ENCODE results near the gene ATP6AP1.

- no peak for TF ChIP-seq CTCF (IDR thresholded peaks at IDR 0.05; ENCODE audit: insufficient read depth, low read length, poor library complexity, severe bottlenecking)
- TF ChIP-seq EZH2phosphoT487 (conservative IDR thresholded peaks at IDR 0.05; ENCODE audit: low read length) = no peak
Measured at GRCh38 chrX:154402622-154403127, 25.8 kb upstream of the ATP6AP1 start.
